ENCODE data around the gene UBE2J2.

DNA sequence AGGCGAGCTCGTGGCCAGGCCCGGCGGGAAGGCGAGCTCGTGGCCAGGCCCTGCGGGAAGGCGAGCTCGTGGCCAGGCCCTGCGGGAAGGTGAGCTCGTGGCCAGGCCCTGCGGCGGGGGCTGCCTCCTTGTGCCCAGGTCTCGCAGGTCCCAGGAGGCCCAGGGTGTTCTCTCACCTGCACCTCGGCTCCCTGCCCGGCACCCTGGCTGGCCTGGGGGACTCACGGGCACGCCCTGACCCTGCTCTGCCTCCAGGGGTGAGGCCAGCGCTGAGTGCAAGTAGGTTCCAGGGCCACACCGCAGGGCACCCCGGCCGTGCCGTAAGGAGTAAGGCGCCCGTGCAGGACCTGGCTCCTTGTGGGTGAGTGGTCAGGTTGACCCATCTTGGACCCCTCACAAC, 46.3 kb downstream of the UBE2J2 start:
- TF ChIP-seq EZH2 (IDR thresholded peaks at IDR 0.05) (no peak), POLR2AphosphoS5 (IDR thresholded peaks at IDR 0.05; ENCODE audit: borderline replicate concordance, low read depth, low read length) (no peak)
